ENCODE data around the gene PDIA6.

Gene PDIA6

DNA sequence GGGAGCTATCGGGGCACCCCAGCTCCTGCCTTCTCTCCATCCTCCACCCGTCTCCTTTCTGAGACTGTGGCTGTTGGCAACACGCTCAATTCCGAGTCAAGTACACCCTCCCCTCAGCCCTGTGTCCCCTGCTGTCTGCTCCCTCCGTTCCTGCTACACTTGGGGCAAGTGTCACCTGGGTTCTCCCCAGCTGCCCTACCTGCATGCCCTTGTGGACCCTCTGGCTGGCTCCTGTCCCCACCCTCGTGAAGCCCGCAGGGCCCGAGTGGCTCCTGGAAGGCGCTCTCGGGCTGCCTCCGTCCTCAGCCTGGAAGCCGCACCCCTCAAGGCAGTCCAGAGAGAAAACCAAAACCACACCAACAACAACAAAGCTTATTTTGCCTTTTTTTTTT, 33.9 kb downstream of the PDIA6 start:
- no peak for DNase-seq

DNA sequence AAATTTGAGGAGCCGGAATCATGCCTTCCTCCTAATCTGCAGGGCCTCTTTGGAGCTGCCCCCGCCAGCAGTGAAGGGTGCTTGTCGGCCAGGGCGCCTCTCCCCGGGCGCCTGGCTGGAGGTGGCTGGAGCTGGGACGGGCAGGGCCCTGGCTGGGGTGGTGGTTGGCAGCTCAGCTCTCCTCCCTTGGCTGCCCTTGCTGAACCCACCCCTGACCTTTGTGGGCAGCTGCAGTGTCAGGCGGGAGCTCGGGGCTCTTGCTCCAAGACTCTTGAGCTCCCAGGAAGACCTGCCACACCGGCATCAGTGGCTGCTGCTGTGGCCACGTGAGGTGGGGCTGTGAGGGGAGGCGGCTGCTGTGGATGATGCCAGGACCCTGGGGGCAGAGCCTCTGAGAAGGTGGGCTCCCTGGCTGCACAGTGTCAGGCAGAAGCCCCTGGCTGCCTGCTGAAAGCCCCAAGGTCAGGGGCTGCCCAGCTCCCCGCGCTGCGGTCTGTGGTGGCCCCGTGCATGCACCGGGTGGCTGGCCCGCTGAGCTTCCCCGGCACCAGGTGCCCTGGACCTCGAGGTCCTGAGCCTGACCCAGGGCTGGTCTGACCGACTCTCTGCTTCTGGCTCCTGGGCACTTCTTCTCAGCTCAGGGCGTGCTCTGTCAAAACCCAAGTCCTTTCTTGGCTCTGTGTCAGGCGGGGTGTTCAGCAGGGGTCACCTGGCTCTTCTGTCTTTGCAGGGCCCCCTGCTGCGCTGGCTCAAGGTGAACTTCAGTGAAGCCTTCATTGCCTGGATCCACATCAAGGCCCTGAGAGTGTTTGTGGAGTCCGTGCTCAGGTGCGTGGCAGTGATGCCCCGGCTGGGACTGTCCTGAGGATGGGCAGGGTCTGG, 34.5 kb downstream of the PDIA6 start:
- no peak for DNase-seq

DNA sequence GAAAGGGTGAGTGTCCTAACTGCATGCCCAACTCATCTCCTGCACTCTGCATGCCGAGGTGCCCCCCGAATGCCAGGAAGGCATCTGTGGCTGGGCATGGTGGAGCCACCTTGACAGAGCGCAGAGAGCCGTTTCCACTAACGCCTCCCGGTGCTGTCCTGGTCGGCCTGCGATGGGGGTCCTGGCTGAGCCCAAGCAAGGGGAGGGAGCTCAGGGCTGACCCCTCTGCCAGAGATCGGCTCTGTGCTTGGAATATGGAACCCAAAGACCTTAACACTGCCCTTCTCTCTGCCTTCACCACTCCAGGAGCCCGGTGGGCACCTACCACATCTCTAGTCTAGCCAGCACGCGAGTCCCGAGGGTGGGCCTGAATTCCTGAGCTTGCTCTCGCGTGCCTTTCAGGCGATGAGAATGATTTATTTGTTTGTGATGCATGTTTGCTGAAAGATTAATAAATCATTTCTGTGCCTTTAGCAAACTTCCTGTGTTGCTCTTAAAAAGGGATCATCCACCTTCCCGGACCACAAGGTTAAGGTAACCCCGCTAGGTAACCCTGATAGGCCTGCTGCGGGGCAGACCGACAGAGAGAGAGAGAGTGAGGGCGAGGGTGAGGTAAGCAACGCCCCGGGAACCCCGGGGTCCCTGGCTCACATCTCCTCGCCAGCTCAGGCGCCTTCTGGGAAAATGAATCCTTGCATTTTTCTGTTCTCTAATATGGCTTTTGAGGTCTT, 35.3 kb downstream of the PDIA6 start:
- no peak for DNase-seq

DNA sequence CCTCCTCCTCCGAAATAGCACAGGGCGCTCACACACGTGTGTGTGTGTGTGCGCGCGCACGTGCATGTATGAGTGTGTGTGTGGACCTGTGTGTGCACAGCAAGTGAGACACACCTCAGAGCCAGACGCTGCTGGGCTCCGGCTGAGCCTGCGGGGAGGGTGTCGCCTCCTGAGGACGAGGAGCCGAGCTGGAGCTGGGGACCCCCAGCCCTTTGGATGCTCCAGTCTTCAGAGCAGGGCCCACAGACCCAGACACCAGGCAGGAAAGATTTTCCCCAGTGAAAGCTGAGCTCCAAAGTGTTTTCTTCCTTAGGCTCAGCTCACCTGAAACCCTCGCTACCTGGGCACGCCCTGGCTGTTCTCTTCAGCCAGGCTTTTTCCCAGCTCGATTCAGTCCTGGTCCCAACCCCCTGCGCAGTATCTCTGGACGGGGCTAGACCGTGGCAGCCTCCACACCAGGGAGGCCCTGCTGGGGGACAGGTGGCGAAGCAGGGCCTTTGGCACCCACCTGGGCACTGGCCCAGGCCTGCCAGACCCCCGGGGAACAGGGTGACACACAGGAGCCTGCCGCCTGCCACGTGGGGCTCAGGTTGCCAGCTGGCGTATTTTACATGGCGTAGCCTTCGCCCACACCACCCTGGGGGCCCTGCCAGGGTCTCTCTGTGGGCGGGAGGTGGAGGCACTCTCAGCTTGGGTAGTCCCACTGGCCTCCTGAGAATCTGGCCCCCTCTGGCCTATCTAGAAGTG, 36.2 kb downstream of the PDIA6 start:
- no peak for DNase-seq

DNA sequence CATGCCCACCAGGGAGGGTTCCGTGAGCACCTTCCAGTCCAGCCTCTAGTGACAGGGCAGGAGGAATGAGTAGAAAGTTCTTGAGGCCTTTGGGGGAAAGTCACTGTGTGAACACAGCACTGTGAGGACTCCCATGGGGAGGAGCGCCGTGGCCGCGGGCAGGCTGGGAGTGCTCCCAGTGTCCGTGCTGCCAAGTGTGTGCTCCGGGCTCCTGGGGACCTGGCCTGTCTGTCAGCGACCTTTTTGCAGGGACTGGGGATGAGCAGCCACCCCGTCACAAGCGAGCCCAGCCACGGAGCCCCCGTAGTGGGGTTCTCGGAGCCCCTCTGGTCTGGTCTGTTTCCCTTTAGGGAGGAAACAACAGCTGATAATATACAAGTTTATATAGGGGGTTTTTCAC, 36.8 kb downstream of the PDIA6 start:
- DNase-seq: no peak

DNA sequence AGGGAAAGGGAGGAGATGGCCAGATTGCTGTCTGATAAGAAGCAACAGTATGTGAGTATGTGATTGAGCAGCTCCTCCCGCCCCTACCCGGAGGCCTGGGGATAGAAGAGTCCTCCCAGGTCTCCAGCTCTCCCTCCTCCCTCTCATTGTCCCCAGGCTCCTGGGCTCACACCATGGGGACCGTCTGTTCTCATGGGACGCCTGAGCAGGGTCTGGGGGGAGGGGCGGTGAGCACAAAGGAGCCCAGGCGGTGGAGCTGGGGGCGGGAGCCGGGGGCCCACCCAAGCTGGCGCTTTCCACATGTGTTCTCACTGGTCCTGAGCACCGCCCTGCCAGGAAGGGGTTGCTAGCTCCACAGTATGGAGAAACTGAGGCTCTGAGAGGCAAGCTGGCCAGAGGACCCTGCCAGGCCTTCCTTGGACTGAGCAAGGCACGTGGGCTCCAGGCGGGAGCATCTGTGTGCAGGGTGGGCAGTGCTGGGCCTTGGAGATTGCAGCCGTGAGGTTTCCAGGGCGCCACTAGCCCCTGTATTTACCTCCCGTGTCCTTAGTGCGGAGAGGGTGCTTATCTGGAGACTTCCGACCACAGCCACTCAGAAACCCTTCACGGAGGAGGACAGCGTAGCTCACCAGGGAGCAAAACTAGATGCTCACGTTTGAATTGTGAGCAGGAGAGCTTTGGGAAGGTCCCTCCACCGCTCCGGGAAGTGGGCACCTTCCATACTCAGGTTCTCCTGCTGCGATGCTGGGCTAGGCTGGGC, 37.4 kb downstream of the PDIA6 start:
- DNase-seq: no peak

DNA sequence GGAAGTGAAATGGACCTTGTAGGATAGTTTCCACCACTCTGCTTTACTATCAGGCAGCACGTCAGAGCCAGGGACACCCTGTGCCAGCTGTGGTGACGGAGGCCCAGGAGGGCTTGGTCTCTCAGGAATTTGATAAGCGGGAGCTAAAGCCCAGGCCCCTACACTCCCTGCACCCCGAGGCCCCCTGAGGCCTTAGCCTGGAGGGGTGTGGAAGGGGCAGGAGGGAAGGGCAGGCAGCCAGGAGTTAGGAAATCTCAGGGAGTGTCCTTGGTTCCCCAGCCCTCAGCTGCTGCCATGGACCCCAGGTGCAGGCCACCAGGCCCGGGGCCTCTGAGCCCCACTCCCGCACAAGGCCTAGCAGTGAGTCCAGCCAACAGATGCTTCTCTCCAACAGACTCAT, 38.2 kb downstream of the PDIA6 start:
- DNase-seq: no peak

DNA sequence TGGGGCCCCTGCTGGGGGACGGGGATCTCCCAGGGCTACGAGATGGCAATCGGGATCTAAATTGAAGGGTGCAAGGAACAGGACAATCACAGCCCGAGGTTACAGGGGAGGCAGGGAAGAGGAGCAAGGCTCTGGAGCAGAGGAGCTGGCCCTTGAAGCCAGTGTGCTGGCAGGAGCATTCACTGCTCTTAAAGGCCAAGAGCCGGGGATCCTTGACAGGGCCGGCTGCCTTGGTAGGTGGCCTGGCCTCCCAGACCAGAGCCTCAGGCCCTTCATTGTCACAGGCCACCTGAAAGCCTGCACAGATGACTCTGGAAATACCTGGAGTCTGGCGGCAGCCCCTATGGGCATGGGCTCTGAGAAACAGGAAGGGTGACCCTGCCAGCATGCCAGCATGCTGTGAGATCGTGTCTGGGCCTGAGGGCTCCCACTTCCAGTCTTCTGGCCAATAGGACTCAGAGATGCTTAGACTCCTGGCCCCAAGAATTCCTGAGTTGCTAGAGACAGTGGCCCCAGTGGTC, 38.7 kb downstream of the PDIA6 start:
- no peak for DNase-seq

DNA sequence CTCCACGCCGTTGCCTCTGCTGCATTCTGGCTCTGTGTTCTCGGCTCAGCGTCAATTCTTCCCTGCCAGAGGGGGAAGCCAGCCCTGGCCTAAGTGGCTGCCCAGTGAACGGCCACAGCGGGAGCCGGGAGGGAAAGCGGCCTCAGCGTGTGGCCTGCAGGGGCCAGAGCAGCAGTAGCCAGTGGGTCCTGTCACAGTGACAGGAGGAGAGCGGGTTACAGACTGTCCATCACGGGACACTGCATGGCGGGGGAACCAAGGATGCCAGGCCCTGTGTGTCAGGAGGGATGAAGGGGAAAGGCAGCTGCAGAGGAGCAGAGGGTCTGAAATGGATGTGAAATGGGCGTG, 39.7 kb downstream of the PDIA6 start:
- DNase-seq: no peak

DNA sequence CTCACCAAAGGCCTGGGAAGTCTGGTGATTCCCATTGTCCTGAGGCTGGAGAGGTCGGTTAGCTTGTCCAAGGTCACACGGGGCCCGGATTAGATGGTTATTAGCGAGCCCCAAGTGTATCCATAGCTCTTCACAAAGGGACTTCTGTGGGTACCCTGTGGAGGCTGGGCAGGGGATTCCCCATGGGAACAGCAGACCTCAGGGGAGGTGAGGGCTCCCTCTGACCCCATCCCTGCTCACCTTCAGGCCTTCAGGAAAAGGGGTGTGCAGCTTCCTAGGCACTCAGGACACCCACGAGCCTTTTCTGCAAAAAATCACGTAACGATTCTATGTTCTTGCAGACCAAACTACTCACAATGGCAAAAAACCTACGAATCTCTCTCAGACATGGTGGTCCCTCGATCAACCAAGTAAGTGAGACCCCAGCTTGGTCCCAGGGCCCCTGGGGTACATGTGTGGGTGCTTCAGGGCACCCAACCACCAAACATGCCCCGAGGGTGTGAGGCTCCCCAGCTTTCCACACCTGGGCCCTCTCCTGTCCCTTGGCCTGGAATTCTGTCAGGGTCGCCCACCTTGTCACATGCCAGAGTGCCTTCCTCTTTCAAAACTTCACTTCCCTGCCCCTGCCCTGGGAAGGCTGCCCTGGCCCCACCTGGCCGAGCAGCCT, 40.3 kb downstream of the PDIA6 start:
- no peak for DNase-seq

DNA sequence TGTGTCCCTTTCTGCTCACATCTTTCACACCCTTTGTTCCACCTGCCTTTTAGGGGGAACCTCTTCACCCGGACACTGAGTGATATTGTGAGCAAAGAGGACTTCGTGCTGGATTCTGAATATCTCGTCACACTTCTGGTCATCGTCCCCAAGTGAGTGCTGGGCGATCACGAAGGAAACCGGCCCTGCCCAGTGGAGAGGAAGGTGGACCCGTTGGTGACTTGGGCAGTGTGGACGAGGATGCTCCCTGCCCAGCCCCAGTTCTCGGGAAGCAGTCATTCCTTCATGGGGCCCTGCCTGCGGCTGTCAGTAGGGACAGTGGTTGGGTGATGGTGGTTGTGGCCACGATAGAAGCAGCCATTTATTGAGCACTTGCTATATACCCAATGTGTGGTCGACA, 40.8 kb downstream of the PDIA6 start:
- DNase-seq: no peak

DNA sequence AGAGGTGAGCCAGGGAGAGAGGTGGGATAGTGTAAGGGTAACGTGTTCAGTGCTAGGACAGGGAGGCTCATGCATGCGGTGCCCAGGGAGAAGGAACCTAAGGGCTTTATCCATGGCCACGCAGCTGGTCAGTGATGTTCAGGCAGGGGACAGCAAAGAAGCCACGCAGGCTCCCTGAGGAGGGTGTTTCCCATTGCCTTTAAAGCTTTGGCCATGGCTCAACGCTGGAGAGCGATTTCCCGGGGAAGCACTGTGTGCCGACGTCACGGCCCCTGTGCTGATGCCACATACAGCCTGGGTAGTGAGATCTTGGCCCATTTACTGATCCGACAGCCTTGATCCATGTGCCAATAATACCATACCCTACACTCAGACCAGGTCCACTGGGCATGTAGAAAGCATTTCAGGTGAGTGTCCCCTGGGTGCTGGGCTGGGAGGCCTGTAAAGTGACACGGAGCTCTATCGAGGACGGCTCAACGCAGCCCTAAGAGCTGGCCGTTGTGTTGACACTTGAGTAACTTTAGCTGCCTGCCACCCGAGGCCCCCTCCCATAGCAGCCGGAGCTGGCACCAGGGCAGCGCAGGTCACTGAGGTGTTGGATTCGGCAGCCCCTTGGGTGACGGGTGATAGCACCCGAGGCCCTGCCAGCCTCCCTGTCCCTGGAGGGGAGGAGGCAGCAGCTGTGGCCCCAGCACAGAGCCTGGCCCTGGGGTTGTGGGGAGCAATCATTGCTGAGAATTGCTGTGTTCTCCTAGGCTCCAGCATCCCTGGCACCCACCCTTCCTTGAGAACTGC, 41.4 kb downstream of the PDIA6 start:
- DNase-seq: no peak

DNA sequence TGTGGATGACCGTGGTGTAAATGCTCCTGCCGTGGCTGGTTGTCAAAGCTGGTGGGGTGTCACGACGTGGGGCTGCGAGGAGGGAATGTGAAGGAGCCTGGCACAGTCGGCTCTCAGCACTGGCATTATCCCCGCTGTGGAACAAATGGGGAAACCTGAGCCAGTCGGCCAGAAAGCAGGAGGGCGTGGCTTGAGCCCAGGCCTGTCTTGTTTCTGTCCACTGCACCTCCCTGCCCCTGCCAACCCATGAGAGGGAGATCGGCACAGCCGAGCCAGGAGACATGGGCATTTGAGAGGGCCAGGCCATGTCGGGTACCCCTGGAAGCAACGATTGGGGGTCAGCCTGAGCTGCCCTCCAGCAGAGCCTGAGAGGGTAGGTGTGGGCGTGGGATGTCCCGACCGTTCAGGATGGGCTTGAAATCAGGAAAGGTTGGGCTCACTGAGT, 44.5 kb downstream of the PDIA6 start:
- no peak for DNase-seq

DNA sequence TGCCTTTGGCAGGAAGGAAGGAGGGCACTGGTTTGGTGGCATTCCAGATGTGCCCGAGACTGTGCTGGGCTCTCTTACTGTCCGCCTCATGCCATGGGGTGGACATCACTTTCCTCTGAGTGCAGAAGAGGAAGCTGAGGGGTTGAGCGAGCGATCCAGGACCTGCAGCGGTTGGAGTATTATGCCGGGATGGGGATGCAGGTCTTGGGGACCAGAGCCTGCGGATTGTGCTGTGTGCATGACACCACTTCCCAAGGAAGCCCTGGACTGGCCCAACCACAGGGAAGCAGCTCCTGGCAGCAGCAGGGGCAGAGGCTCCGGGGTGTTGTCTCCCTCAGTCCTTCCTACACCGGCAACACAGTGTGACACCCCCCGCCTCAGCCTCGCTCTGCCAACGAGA, 46.7 kb downstream of the PDIA6 start:
- no peak for DNase-seq

DNA sequence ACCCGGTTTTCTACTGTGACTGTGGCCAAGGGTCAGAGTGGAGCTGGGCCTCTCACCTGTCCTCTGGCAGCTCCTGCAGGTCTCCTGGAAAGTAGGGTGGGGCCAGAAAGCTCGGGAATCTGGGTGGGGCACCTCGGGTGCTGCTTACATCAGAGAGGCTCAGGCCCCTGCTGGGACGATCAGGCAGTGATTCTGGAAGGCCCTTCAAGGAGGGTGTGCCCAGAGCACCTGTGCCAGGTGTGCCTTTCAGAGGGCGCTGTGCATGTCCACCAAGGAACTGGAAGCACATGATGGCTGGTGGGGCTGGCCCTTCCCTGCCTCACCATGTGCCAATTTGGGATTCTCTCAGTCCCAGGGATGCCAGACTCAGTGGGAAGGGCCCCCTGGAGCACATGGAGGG, 47.1 kb downstream of the PDIA6 start:
- DNase-seq: no peak

DNA sequence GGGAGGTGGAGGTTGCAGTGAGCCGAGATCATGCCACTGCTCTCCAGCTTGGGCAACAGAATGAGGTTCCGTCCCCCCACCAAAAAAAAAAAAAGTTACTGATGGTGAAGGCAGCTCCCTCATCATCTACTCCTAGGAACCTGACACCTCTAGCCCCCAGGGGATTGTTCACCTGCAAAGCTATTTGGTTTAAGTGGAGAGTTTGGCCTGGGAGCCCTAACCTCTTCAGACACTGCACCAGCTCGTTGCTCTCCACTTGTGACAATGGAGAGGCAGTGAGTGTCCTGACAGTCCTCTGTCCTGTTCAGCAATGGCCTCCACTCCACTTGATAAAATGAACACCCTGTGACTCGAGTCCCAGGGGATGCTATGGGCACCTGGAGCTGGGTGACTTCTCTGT, 47.7 kb downstream of the PDIA6 start:
- DNase-seq: no peak

DNA sequence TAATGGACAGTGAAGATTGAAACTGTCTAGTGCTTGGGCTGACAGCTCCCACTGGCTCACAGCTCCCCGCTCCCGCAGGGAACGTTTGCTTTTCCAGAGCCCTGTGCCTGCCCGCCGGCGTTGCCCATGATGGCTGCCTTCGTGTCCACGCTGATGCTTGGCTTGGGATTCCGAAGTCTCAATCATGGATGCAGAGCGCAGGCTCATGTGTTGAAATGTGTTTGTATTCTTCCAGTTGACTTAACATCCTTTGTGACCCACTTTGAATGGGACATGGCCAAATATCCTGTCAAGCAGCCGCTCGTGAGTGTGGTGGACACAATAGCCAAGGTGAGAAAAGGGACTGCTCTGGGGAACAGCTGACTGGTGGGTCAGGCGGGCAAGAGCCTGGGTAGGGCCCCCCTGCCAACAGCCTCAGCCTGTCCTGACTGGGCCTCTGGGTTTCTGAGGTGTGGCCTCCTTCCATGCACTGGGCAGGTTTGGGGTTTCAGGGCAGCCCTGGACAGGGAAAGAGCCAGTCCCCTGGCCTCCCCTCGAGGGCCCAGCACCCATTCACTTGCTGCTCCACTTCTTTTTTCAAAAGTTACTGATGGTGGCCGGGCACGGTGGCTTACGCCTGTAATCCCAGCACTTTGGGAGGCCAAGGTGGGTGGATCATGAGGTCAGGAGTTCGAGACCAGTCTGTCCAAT, 48.3 kb downstream of the PDIA6 start:
- DNase-seq: no peak

DNA sequence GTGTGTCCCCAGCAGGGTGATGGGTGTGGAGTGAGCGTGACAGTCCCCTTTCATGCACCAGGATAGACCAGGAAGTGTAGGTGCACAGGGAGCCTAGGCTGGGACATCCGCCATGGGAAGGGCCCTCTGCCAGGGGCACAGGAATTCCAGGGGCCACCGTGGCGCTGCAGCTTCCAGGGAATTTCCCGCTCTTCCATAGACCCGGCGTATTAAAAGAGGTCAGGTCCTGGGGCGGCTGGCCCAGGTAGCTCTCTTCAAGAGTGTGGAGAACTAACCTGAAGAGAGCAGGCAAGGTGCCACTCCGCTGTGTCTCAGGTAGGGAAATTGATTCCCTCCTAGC, 49.2 kb downstream of the PDIA6 start:
- no peak for DNase-seq

DNA sequence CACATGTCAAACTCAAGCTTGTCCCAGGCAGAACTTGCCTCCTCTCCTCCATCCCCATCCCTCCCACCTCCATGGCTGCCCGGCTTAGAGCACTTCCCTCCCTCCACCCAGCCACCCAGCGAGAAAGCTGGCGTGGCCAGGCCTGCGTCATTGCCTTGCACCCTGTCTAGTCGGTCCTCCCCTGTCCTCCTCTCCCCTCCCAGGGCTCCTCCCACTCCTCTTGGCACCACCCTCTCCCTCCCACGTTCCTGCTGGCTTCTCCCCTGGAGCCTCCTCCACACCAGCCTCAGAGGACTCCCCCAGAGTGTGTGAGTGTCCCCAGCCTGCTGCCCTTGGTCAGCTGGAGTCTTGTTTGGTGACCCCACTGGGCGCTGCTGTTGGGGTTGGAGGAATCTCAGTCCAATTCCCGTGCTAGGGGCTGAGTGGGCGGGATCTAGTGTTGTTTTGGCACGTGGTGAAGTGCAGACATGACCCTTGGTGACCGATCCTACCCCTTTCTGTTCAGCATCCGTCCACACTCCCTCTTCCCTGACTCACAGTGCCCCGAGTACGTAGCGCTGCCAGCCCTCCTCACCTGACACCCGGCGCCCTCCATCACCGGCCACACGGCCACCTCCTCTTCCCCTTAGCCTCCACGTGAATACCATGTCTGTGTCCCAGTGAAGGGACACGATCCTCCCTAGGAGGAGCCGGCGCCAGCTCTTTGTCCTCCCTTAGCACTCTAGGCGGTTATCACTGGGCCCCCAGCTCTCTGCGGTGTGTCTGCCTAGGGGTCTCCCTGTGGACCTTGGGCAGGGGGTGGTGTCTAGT, 49.7 kb downstream of the PDIA6 start:
- DNase-seq: no peak

DNA sequence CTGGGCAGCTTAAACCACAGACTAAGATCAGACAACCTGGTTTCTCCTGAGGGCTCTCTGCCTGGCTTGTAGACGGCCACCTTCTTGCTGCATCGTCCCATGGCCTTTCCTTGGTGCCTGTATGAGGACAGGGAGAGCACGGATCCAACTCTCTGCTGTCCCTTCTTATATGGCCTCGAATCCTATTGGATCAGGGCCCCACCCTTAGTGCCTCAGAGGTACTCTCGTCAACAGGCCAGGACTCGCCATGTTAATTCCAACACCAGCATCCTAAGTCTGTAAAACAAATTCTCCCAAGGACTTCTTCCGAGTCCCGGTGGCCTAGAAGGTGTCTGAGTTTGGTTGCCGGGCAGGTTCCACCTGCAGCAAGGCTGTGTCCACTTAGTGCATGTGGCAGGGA, 51.0 kb downstream of the PDIA6 start:
- no peak for DNase-seq
